PFSK-1 (cell line): ENCODE results near the gene CLK4.

Experiments used
- FOXP2 ChIP-seq: optimal IDR thresholded peaks from 2 replicates; pipeline ENCODE3; 2011; ENCODE audit warnings: borderline replicate concordance, control low read depth, inconsistent platforms; ENCODE audit not compliant: insufficient read depth; ENCODE audit errors: extremely low read length, extremely low read depth
- POLR2AphosphoS5 ChIP-seq: IDR thresholded peaks from 2 replicates; pipeline ENCODE4 v1.6.1; 2012; ENCODE audit warnings: low read depth, mild to moderate bottlenecking, control low read depth, low read length, moderate library complexity
- SIN3A ChIP-seq: IDR thresholded peaks from 2 replicates; pipeline ENCODE4 v1.6.1; 2012; ENCODE audit warnings: mild to moderate bottlenecking, low read length, moderate library complexity, borderline replicate concordance; ENCODE audit not compliant: insufficient read depth
- TAF1 ChIP-seq: IDR thresholded peaks from 2 replicates; pipeline ENCODE4 v1.6.1; 2012; ENCODE audit warnings: low read length, control low read depth, borderline replicate concordance; ENCODE audit not compliant: insufficient read depth
- TF ChIP-seq, protein P1 (sequence below), 2 experiments: IDR thresholded peaks; 2 replicates each; pipeline versions ENCODE4 v1.6.1 to v1.8.0; 2011 to 2012; ENCODE audit warnings: low read depth in 2 of 2, low read length in 2 of 2, control low read depth in 1 of 2, inconsistent platforms in 1 of 2, mild to moderate bottlenecking in 1 of 2, moderate library complexity in 1 of 2; ENCODE audit not compliant: insufficient read depth in 1 of 2

DNA sequence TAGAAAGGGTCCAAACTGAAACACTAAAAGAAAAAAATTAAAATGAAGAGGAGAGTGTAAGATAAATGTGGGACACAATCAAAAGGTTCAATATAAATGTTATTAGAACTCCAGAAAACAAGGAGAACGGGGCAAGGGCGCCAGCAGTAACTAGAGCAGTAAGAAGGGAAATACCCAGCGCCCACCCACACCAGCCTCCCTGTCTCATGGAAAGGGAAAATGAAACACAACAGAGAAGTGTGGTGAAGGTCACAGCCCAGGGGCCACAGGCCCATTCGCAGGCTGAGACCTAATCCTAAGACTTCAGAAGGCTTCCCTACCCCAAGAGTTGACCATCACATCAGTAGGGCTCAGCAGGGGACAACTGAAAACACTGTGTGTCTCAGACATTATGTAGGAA, 45.8 kb upstream of the CLK4 start:
- TF ChIP-seq TAF1 (no peak), SIN3A (no peak), POLR2AphosphoS5 (no peak), FOXP2 (no peak)
- TF ChIP-seq, protein P1, sequence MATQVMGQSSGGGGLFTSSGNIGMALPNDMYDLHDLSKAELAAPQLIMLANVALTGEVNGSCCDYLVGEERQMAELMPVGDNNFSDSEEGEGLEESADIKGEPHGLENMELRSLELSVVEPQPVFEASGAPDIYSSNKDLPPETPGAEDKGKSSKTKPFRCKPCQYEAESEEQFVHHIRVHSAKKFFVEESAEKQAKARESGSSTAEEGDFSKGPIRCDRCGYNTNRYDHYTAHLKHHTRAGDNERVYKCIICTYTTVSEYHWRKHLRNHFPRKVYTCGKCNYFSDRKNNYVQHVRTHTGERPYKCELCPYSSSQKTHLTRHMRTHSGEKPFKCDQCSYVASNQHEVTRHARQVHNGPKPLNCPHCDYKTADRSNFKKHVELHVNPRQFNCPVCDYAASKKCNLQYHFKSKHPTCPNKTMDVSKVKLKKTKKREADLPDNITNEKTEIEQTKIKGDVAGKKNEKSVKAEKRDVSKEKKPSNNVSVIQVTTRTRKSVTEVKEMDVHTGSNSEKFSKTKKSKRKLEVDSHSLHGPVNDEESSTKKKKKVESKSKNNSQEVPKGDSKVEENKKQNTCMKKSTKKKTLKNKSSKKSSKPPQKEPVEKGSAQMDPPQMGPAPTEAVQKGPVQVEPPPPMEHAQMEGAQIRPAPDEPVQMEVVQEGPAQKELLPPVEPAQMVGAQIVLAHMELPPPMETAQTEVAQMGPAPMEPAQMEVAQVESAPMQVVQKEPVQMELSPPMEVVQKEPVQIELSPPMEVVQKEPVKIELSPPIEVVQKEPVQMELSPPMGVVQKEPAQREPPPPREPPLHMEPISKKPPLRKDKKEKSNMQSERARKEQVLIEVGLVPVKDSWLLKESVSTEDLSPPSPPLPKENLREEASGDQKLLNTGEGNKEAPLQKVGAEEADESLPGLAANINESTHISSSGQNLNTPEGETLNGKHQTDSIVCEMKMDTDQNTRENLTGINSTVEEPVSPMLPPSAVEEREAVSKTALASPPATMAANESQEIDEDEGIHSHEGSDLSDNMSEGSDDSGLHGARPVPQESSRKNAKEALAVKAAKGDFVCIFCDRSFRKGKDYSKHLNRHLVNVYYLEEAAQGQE (IDR thresholded peaks at IDR 0.05; ENCODE audit: insufficient read depth in 1 of 2, low read depth in 2 of 2, low read length in 2 of 2) = no peak
